Left kidney (tissue), 2 donors: ENCODE results near the gene HAGH. TPM values are rescaled to one million over a fixed set of nuclear protein-coding genes. Genes with fewer than 3 reads are reported as not detected.

Source experiments
- DNase-seq: peaks from one replicate; pipeline ENCODE4 v3.0.0-alpha.2; 2013
- polyA plus RNA-seq: library from polyadenylated mRNA; unstranded; fragments of 120-200 nt; gene quantifications from one replicate; pipeline ENCODE4 v1.2.1, GENCODE V29; 2013; ENCODE audit not compliant: insufficient read length

Gene HAGH
- polyA plus RNA-seq, 1 donor: 33.9 TPM

- no peak for DNase-seq
Observed at GRCh38 chr16:1834096-1834495, 7.5 kb upstream of the HAGH start.

GRCh38 chr16:1832838-1833454 is 6.3 kb upstream of the HAGH start:
- DNase-seq: no peak

- DNase-seq: no peak
Observed at GRCh38 chr16:1831186-1832075, 4.8 kb upstream of the HAGH start.

GRCh38 chr16:1830213-1830612 is 3.6 kb upstream of the HAGH start:
- no peak for DNase-seq

- no peak for DNase-seq
Observed at GRCh38 chr16:1828645-1829410, 2.2 kb upstream of the HAGH start.

- DNase-seq: no peak
Observed at GRCh38 chr16:1825864-1826690, 548 bp downstream of the HAGH start.

- no peak for DNase-seq
Observed at GRCh38 chr16:1825381-1825863, 1.2 kb downstream of the HAGH start.

GRCh38 chr16:1823821-1824220 is 2.8 kb downstream of the HAGH start:
- DNase-seq: peak; percentile 13

- no peak for DNase-seq
Observed at GRCh38 chr16:1822801-1823200, 3.8 kb downstream of the HAGH start.

- no peak for DNase-seq
Observed at GRCh38 chr16:1821861-1822611, 4.6 kb downstream of the HAGH start.

- no peak for DNase-seq
Observed at GRCh38 chr16:1820946-1821290, 5.7 kb downstream of the HAGH start.

- no peak for DNase-seq
Observed at GRCh38 chr16:1820096-1820945, 6.3 kb downstream of the HAGH start.

GRCh38 chr16:1819611-1820010 is 7.0 kb downstream of the HAGH start:
- DNase-seq: no peak

- no peak for DNase-seq
Observed at GRCh38 chr16:1818873-1819525, 7.6 kb downstream of the HAGH start.

GRCh38 chr16:1818204-1818872 is 8.3 kb downstream of the HAGH start:
- DNase-seq: no peak

- DNase-seq: no peak
Observed at GRCh38 chr16:1817716-1818115, 8.9 kb downstream of the HAGH start.

- no peak for DNase-seq
Observed at GRCh38 chr16:1817276-1817589, 9.4 kb downstream of the HAGH start.

- DNase-seq: no peak
Observed at GRCh38 chr16:1816396-1817275, 10.0 kb downstream of the HAGH start.
